HG03354 (cell line): ENCODE measurements around the gene ZNF443.
"Not testable (repeated sequence)": the region's sequence is repeated elsewhere in the genome, so short reads cannot be mapped to it uniquely, and the experiment has no call there.

ENCODE experiments used
- ATAC-seq: cut with Tn5 transposase; IDR thresholded peaks from one replicate; pipeline ENCODE4 v1.9.1; 2021; ENCODE audit warnings: mild to moderate bottlenecking; ENCODE audit not compliant: unreplicated experiment, poor library complexity, severe bottlenecking

ZNF443 gene

GRCh38 chr19:12425236-12425887 lies 15.5 kb downstream of the ZNF443 start:
- no peak for ATAC-seq

- ATAC-seq: not testable (repeated sequence)
Observed at GRCh38 chr19:12417273-12417672, 23.5 kb downstream of the ZNF443 start.

DNA sequence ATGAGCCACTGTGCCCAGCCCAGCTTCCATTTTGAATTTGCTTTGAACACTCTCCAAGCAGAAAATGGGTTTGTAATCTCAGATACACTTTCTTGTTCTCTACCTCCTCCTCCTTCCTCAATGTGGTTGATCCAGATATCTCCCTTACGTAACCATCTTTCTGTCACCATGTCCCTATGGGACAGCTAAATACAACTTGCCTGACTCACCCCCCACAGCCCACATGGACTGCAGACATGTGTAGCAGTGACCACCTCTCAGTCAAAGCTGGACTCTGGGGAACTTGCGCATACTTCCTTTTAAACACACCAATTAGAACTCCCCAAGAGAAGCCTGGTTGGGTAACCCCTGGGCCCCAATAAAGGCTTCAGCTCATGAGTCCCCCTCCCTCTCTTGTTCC lies 28.9 kb downstream of the ZNF443 start:
- no peak for ATAC-seq

GRCh38 chr19:12400633-12401502 lies 40.0 kb downstream of the ZNF443 start, which contains the start of gene ZNF799:
TSS of gene ZNF799 (minus strand) at chr19:12401271. CDS start at chr19:12401070, 201 bp downstream.
- peak; percentile 89 for ATAC-seq

- peak; percentile 51 for ATAC-seq
Observed at GRCh38 chr19:12399901-12400632, 40.8 kb downstream of the ZNF443 start.

DNA sequence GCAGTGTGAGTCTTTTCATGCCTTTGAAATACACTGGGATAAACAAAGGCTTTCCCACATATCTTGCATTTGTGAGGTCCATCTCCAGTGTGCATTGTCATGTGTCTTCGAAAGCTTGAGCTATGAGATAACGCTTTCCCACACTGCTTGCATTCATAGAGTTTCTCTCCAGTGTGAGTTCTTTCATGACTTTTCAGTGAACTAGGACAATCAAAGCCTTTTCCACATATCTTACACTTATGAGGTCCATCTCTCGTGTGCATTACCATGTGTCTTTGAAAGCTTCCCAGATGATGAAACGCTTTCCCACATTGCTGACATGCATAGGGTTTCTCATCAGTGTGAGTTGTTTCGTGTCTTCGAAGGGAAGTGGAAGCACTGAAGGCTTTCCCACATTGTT lies 49.7 kb downstream of the ZNF443 start:
- ATAC-seq: not testable (repeated sequence)

DNA sequence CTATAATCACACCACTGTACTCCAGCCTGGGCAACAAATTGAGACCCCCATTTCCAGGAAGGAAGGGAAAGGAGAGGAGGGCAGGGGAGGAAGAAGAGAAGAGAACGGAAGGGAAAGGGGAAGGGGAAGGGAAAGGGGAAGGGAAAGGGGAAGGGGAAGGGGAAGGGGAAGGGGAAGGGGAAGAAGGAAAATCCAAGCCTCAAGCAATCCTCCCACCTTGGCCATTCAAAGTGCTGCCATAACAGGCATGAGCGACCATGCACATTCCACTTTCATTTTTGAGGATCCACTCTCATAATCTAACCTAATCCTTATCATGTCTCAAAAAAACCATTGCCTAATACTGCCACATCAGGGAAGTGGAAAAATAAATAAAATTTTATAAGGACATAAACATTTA lies 54.5 kb downstream of the ZNF443 start:
- not testable (repeated sequence) for ATAC-seq

DNA sequence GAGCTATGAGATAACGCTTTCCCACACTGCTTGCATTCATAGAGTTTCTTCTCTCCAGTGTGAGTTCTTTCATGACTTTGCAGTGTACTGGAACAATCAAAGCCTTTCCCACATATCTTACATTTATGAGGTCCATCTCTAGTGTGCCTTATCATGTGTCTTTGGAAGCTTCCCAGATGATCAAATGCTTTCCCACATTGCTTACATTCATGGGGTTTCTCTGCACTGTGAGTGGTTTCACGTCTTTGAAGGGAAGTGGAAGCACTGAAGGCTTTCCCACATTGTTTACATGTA lies 60.4 kb downstream of the ZNF443 start:
- no peak for ATAC-seq

GRCh38 chr19:12379732-12380443 lies 60.9 kb downstream of the ZNF443 start:
- ATAC-seq: no peak
